Choroid plexus epithelial cell (primary cell): ENCODE results near the gene EAF2.

Experiments used
- DNase-seq: peaks from one replicate; pipeline ENCODE4 v3.0.0-alpha.2; 2010; ENCODE audit warnings: low read depth
- H3K4me3 ChIP-seq: 2 replicates; pipeline ENCODE4 v1.5.1; 2011; ENCODE audit warnings: low read depth, mild to moderate bottlenecking, control low read depth, low read length, moderate library complexity
- CTCF ChIP-seq: conservative IDR thresholded peaks from 2 replicates; pipeline ENCODE4 v1.5.1; 2011; ENCODE audit warnings: low read depth, mild to moderate bottlenecking, control low read depth, inconsistent platforms, low read length, moderate library complexity

Gene EAF2

DNA sequence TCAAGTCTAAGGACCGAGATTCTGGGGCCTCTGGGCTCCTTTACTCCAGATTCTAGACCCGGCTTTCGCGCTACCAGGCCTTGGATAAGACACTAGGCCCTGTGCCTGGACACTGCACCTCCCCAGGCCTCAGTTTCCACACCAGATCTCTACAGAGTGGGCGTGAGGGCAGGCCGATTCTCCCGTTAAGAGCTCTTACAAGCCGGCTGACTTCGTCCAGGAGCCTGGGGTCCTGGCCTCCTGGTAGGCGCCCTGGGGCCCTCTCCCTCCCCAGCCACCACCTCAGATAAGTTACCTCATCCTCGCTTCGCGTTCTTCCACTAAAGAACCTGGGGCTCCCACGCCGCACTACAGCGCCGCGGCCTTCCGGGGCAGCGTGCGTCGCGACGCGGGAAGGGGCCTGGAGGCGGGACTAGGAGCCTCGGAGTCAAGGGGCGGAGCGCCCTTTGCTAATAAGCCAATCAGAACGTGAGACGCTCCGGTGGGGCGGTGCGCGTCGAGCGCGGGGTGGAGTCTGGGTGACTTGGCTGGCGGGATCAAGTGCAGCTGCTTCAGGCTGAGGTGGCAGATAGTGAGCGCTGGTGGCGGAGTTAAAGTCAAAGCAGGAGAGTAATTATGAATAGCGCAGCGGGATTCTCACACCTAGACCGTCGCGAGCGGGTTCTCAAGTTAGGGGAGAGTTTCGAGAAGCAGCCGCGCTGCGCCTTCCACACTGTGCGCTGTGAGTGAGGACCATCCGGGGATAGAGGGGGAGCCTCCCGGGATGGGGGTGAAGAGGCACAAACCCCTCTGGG is at the start of gene EAF2, which contains the start of gene IQCB1:
TSS of gene EAF2 (plus strand) at position 539 of the 794 bp plus-strand sequence. CDS start at position 616, 77 bp downstream.
TSS of gene IQCB1 (minus strand) at position 390 of the 794 bp plus-strand sequence. CDS start 6,100 bp downstream, outside the sequence.
- DNase-seq: peak; percentile 96
- no peak for TF ChIP-seq CTCF
- H3K4me3 ChIP-seq: peak within 1 kb of the TSS; percentile 78

DNA sequence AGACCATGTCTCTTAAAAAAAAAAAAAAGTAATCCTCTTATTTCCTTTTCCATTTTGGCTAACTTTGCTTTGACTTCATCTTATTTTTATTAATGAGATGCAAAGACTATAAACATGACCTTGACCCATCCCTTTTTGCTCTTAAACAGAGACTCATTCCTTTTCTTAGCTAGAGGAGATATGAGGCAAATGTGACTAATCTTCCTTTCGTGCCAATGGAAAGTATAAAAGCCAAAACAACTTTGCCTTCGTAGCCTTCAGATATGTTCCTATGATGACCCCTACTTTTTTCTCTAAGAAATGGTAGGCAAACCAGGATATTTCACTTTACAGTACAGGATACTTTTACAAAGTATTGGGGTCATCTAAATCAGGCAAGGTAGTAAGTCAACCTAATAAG is 48.5 kb upstream of the EAF2 start:
- no peak for TF ChIP-seq CTCF
- peak; percentile 15 for DNase-seq
- H3K4me3 ChIP-seq: no peak overlapping the region

GRCh38 chr3:121793078-121793477 is 41.9 kb upstream of the EAF2 start:
- no peak for TF ChIP-seq CTCF
- DNase-seq: no peak
- no peak overlapping the region for H3K4me3 ChIP-seq

- no peak for DNase-seq
- no peak overlapping the region for H3K4me3 ChIP-seq
- TF ChIP-seq CTCF: no peak
Measured at GRCh38 chr3:121794264-121794983, 40.6 kb upstream of the EAF2 start.

DNA sequence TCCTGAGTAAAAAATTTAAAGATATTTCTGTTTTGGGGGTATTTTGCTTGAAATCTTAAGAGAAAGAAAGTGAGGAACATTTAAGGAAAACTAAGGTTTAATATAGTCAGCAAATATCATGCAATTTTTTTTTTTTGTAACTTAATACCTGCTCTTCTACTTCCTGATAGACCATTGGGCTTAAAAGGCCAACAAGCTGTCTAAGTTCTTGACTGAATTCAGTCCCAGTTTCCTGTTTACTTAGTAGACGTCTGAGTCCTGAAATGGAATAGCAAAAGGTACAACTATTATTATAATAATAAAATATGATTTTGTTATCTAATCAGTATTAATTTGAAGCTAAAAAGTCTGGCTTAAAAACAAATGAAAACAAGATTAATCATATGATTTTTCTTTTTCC is 38.0 kb upstream of the EAF2 start:
- H3K4me3 ChIP-seq: no peak overlapping the region
- no peak for TF ChIP-seq CTCF
- DNase-seq: peak; percentile 22

DNA sequence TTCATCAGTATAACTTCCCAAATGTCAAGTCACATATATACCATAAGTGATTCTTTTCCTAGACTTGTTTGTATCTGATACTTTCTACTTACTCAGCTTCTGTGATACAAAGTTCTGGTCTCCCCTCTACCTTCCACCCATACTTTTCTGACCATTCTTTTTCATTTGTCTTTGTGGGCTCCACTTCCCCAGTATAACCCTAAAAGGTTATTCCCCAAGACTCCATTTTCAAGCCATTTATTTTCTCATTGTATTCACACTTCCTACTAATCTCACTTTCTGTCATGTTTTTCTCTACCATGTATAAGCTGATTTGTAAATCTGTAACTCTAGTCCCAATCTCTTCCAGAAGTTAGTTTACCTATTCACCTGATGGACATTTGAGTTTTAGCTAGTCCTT is 34.1 kb upstream of the EAF2 start:
- H3K4me3 ChIP-seq: no peak overlapping the region
- no peak for DNase-seq
- TF ChIP-seq CTCF: no peak
